ENCODE measurements around the gene AS3MT.

Gene AS3MT

GRCh38 chr10:102856758-102857424, 12.4 kb upstream of the AS3MT start:
- no peak for DNase-seq

- DNase-seq: no peak
These were observed 9.4 kb upstream of the AS3MT start for GRCh38 chr10:102859911-102860310.

- DNase-seq: peak; percentile 9
These were observed 5.6 kb upstream of the AS3MT start for GRCh38 chr10:102863660-102864059.

GRCh38 chr10:102865620-102866019, 3.6 kb upstream of the AS3MT start:
- no peak for DNase-seq

- DNase-seq: no peak
These were observed 386 bp upstream of the AS3MT start for GRCh38 chr10:102868911-102869257.

GRCh38 chr10:102870221-102870620, 951 bp downstream of the AS3MT start:
- no peak for DNase-seq

- DNase-seq: no peak
These were observed 2.9 kb downstream of the AS3MT start for GRCh38 chr10:102872163-102872562.

GRCh38 chr10:102876747-102877153, 7.5 kb downstream of the AS3MT start:
- no peak for DNase-seq

GRCh38 chr10:102878629-102879028, 9.4 kb downstream of the AS3MT start:
- DNase-seq: no peak

- DNase-seq: no peak
These were observed 11.0 kb downstream of the AS3MT start for GRCh38 chr10:102880256-102880655.

GRCh38 chr10:102888048-102888447, 18.8 kb downstream of the AS3MT start:
- DNase-seq: no peak

GRCh38 chr10:102894466-102895213, 25.4 kb downstream of the AS3MT start:
- DNase-seq: no peak

GRCh38 chr10:102900006-102900405, 30.7 kb downstream of the AS3MT start:
- DNase-seq: no peak

GRCh38 chr10:102904346-102904745, 35.1 kb downstream of the AS3MT start:
- no peak for DNase-seq

- no peak for DNase-seq
These were observed 37.2 kb downstream of the AS3MT start for GRCh38 chr10:102906507-102906906.

- DNase-seq: no peak
These were observed 45.5 kb downstream of the AS3MT start for GRCh38 chr10:102914781-102915180.

GRCh38 chr10:102916173-102916572, 46.9 kb downstream of the AS3MT start:
- no peak for DNase-seq

- peak; percentile 73 for DNase-seq
These were observed 48.2 kb downstream of the AS3MT start for GRCh38 chr10:102917314-102917961.

GRCh38 chr10:102917962-102918816, 48.9 kb downstream of the AS3MT start, which contains the start of gene CNNM2:
CNNM2 (plus strand) TSS chr10:102918294; CDS start chr10:102918481, 187 bp downstream.
- DNase-seq: peak; percentile 100

GRCh38 chr10:102918817-102919245, 49.6 kb downstream of the AS3MT start:
- DNase-seq: peak; percentile 28

GRCh38 chr10:102919246-102919959, 50.1 kb downstream of the AS3MT start:
- peak; percentile 5 for DNase-seq
